GM19240 (cell line): ENCODE results near the gene SEBOX.
A peak's percentile ranks its signal among the peaks of the same experiment; 100 is the strongest.

Experiments used
- DNase-seq: peaks from one replicate; pipeline ENCODE4 v3.0.0; 2011; ENCODE audit warnings: low spot score; ENCODE audit not compliant: insufficient read length

SEBOX gene

GRCh38 chr17:28368915-28369683 is 4.1 kb upstream of the SEBOX start:
- no peak for DNase-seq

GRCh38 chr17:28368306-28368831 is 3.4 kb upstream of the SEBOX start:
- DNase-seq: no peak

GRCh38 chr17:28367641-28368305 is 2.8 kb upstream of the SEBOX start:
- no peak for DNase-seq

- no peak for DNase-seq
Measured at GRCh38 chr17:28366605-28367004, 1.6 kb upstream of the SEBOX start.

- no peak for DNase-seq
Measured at GRCh38 chr17:28365487-28365886, 488 bp upstream of the SEBOX start.

GRCh38 chr17:28363776-28364650 is 986 bp downstream of the SEBOX start:
- no peak for DNase-seq

- DNase-seq: no peak
Measured at GRCh38 chr17:28363186-28363585, 1.8 kb downstream of the SEBOX start.

GRCh38 chr17:28357901-28358197 is 7.2 kb downstream of the SEBOX start:
- no peak for DNase-seq

- peak; percentile 96 for DNase-seq
Measured at GRCh38 chr17:28357061-28357900, 7.7 kb downstream of the SEBOX start, which contains the start of gene POLDIP2. POLDIP2 (minus strand) TSS chr17:28357527; CDS start chr17:28357448, 79 bp downstream.

GRCh38 chr17:28350271-28350670 is 14.7 kb downstream of the SEBOX start:
- no peak for DNase-seq

GRCh38 chr17:28348979-28349378 is 16.0 kb downstream of the SEBOX start:
- no peak for DNase-seq

GRCh38 chr17:28347261-28347891 is 17.6 kb downstream of the SEBOX start:
- DNase-seq: no peak

GRCh38 chr17:28346746-28347246 is 18.2 kb downstream of the SEBOX start:
- no peak for DNase-seq

GRCh38 chr17:28346199-28346580 is 18.8 kb downstream of the SEBOX start:
- DNase-seq: no peak

GRCh38 chr17:28345419-28346198 is 19.4 kb downstream of the SEBOX start:
- no peak for DNase-seq

GRCh38 chr17:28344435-28344901 is 20.5 kb downstream of the SEBOX start:
- DNase-seq: no peak

GRCh38 chr17:28344011-28344410 is 21.0 kb downstream of the SEBOX start:
- DNase-seq: no peak

GRCh38 chr17:28343491-28343932 is 21.5 kb downstream of the SEBOX start:
- DNase-seq: no peak

GRCh38 chr17:28342313-28342712 is 22.7 kb downstream of the SEBOX start:
- DNase-seq: no peak
